ENCODE measurements around the gene CRYAB.

Gene CRYAB

DNA sequence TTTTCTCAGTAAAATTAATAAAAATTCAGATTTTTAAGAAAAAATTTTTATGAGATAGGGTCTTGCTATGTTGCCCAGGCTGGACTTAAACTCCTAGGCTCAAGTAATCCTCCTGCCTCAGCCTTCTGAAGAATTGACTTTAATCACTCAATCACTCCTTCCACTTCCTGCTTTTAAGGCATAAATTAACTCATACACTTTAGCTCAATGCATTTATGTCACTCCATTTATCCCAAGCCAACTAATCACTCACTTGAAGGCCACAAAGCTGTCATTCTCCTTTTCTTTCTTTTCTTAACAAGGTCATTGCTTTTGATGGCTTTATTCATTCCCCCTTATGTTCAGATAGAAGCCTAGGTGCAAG is 41.1 kb downstream of the CRYAB start:
- peaks cover 44% of the 10 kb centered on the region for H3K36me3 Mint-ChIP-seq (ENCODE audit: low read depth)
- H3K27me3 Mint-ChIP-seq, result no peaks in the 10 kb centered on the region
- no peaks in the 10 kb centered on the region for H3K9me3 Mint-ChIP-seq
- H3K4me1 Mint-ChIP-seq (ENCODE audit: low read depth), result peaks cover 6% of the 10 kb centered on the region
- H3K27ac Mint-ChIP-seq, result peak overlapping the region; percentile 88
- intact Hi-C loops (cut with micrococcal nuclease), result loop anchor here (2.0 to 5.0 kb wide), 2 partner anchors 56 to 202 kb away; partner anchors contain the start of genes NKAPD1 and PIH1D2
- peak overlapping the region; percentile 84 for H3K4me3 Mint-ChIP-seq

- Mint-ChIP-seq H3K27me3 (no peaks in the 10 kb centered on the region), H3K36me3 (ENCODE audit: low read depth) (peaks cover 43% of the 10 kb centered on the region), H3K4me1 (ENCODE audit: low read depth) (peaks cover 6% of the 10 kb centered on the region), H3K9me3 (no peaks in the 10 kb centered on the region), H3K4me3 (no peak overlapping the region), H3K27ac (peak overlapping the region; percentile 88)
- intact Hi-C loops (cut with micrococcal nuclease), result loop anchor here (2.0 to 5.0 kb wide), 2 partner anchors 57 to 202 kb away; partner anchors contain the start of genes NKAPD1 and PIH1D2
Observed at GRCh38 chr11:111870113-111870512, 41.5 kb downstream of the CRYAB start.

- H3K36me3 Mint-ChIP-seq (ENCODE audit: low read depth), result peaks cover 62% of the 10 kb centered on the region
- H3K27ac Mint-ChIP-seq, result no peak overlapping the region
Observed at GRCh38 chr11:111860257-111860656, 51.3 kb downstream of the CRYAB start.

More at GRCh38 chr11:111860257-111860656, 51.3 kb downstream of the CRYAB start:
- Mint-ChIP-seq H3K4me1 (ENCODE audit: low read depth) (peaks cover 3% of the 10 kb centered on the region), H3K4me3 (no peak overlapping the region), H3K27me3 (no peaks in the 10 kb centered on the region), H3K9me3 (no peaks in the 10 kb centered on the region)
- intact Hi-C loops (cut with micrococcal nuclease), result no loop called here
